GM12878 (cell line): ENCODE data around the gene FNDC8. TPM values are rescaled to one million over a fixed set of nuclear protein-coding genes. Genes with fewer than 3 reads are reported as not detected.

Experiments
- ATAC-seq: fragments of 200-7000 bp; cut with Tn5 transposase; 3 replicates; pipeline ENCODE4 v1.9.1; 2020; ENCODE audit warnings: mild to moderate bottlenecking, moderate library complexity
- BruUV-seq: library from RNA; stranded (reverse); fragments of 400-500 nt; replicated peaks from 2 replicates; lab custom pipeline; 2021; lab: Mats Ljungman, UMichigan
- CTCF ChIA-PET: fragments of 300-600 bp; sonication (Branson Sonifier 250); formaldehyde crosslinking; extraction: SDS; loops from one replicate; lab custom pipeline; 2021; ENCODE audit warnings: inconsistent platforms; lab: Yijun Ruan, JAX
- POLR2A ChIA-PET: fragments of 350-600 bp; formaldehyde crosslinking; extraction: SDS; loops from one replicate; lab custom pipeline; 2021; ENCODE audit warnings: inconsistent platforms; lab: Charles Lee
- RAD21 ChIA-PET: fragments of 300-600 bp; sonication (Branson Sonifier 250); formaldehyde crosslinking; loops from one replicate; lab custom pipeline; 2023; ENCODE audit warnings: antibody characterized with exemption; ENCODE audit not compliant: unreplicated experiment; lab: Charles Lee
- SMC1A ChIA-PET: fragments of 300-600 bp; sonication (Branson Sonifier 250); formaldehyde crosslinking; loops from one replicate; lab custom pipeline; 2023; ENCODE audit not compliant: unreplicated experiment, uncharacterized antibody; lab: Charles Lee
- DNase-seq: peaks from one replicate; pipeline ENCODE4 v3.0.0-alpha.2; 2011; ENCODE audit warnings: low read depth, low spot score
- FAIRE-seq: peaks from 3 replicates; lab custom pipeline; 2011; peaks lifted over from hg19 to GRCh38; lab: Jason Lieb, UNC
- H2AFZ ChIP-seq: 2 replicates; pipeline ENCODE4 v1.6.0; 2011; ENCODE audit warnings: low read depth, low read length, control low read depth; ENCODE audit not compliant: control insufficient read depth
- H3K27ac ChIP-seq: 2 replicates; pipeline ENCODE4 v1.5.1; 2011; ENCODE audit warnings: control low read depth; ENCODE audit not compliant: control insufficient read depth, insufficient read depth
- H3K27me3 ChIP-seq, 2 experiments: replicated peaks in 1 of 2; 2 replicates each; pipeline versions ENCODE4 v1.6.0 to v1.6.1; 2011; ENCODE audit warnings: low read length in 1 of 2; ENCODE audit not compliant: control insufficient read depth in 2 of 2, insufficient read depth in 2 of 2
- H3K36me3 ChIP-seq, 2 experiments: 2 replicates each; pipeline ENCODE4 v1.5.1; 2011; ENCODE audit warnings: low read length in 1 of 2; ENCODE audit not compliant: control insufficient read depth in 2 of 2, insufficient read depth in 2 of 2
- H3K4me1 ChIP-seq: 2 replicates; pipeline ENCODE4 v1.6.1; 2011; ENCODE audit warnings: mild to moderate bottlenecking, low read length, moderate library complexity, mixed read lengths; ENCODE audit not compliant: control insufficient read depth, insufficient read depth
- H3K4me2 ChIP-seq: 2 replicates; pipeline ENCODE4 v1.6.0; 2011; ENCODE audit warnings: control low read depth; ENCODE audit not compliant: control insufficient read depth, insufficient read depth
- H3K4me3 ChIP-seq: fragments of 200-600 bp; sonication (generic); 2 replicates; pipeline ENCODE4 v1.5.1; 2016
- H3K79me2 ChIP-seq: 2 replicates; pipeline ENCODE4 v1.6.0; 2011; ENCODE audit warnings: low read length; ENCODE audit not compliant: control insufficient read depth, insufficient read depth
- H3K9ac ChIP-seq: 2 replicates; pipeline ENCODE4 v1.8.0; 2011; ENCODE audit warnings: low read length, control low read depth, mixed read lengths; ENCODE audit not compliant: control insufficient read depth, insufficient read depth
- H3K9me3 ChIP-seq: replicated peaks from 3 replicates; pipeline ENCODE4 v1.5.1; 2011; ENCODE audit warnings: mild to moderate bottlenecking, low read length; ENCODE audit not compliant: control insufficient read depth, insufficient read depth
- H4K20me1 ChIP-seq: 2 replicates; pipeline ENCODE4 v1.6.0; 2011; ENCODE audit not compliant: control insufficient read depth, insufficient read depth
- CHD1 ChIP-seq: IDR thresholded peaks from 2 replicates; pipeline ENCODE4 v1.6.1; 2012; ENCODE audit warnings: low read depth, low read length, improper control_type of control experiment
- CHD2 ChIP-seq: IDR thresholded peaks from 2 replicates; pipeline ENCODE4 v1.6.1; 2011; ENCODE audit warnings: low read depth, low read length, improper control_type of control experiment, borderline replicate concordance
- CREM ChIP-seq: IDR thresholded peaks from 2 replicates; pipeline ENCODE4 v1.6.1; 2014; ENCODE audit warnings: antibody characterized with exemption, low read depth
- IKZF1 ChIP-seq: fragments of 450-650 bp; conservative IDR thresholded peaks from 2 replicates; pipeline ENCODE4 v1.6.1; 2017; ENCODE audit warnings: antibody characterized with exemption, mild to moderate bottlenecking
- JUND ChIP-seq: IDR thresholded peaks from 2 replicates; pipeline ENCODE4 v1.6.1; 2012; ENCODE audit warnings: low read depth, mild to moderate bottlenecking, low read length, improper control_type of control experiment, moderate library complexity
- MAX ChIP-seq: IDR thresholded peaks from 2 replicates; pipeline ENCODE4 v1.6.1; 2012; ENCODE audit warnings: low read depth, low read length, improper control_type of control experiment
- NFIC ChIP-seq: IDR thresholded peaks from 2 replicates; pipeline ENCODE4 v1.6.1; 2012; ENCODE audit warnings: low read depth, mild to moderate bottlenecking, inconsistent platforms, low read length, moderate library complexity
- PRDM15 ChIP-seq: fragments of 450-650 bp; formaldehyde crosslinking; IDR thresholded peaks from 2 replicates; pipeline ENCODE4 v1.4.0; 2020; ENCODE audit warnings: mild to moderate bottlenecking, moderate library complexity
- RAD21 ChIP-seq: IDR thresholded peaks from 2 replicates; pipeline ENCODE4 v1.6.1; 2011; ENCODE audit warnings: mild to moderate bottlenecking, low read depth, low read length, moderate library complexity; ENCODE audit not compliant: insufficient read depth
- RUNX3 ChIP-seq: IDR thresholded peaks from 2 replicates; pipeline ENCODE4 v1.6.1; 2012; ENCODE audit warnings: low read length, inconsistent platforms
- SMAD5 ChIP-seq: IDR thresholded peaks from 2 replicates; pipeline ENCODE4 v1.6.1; 2016; ENCODE audit warnings: antibody characterized with exemption, low read depth
- STAT1 ChIP-seq: fragments of 450-650 bp; conservative IDR thresholded peaks from 2 replicates; pipeline ENCODE4 v1.6.1; 2014; ENCODE audit warnings: antibody characterized with exemption, mild to moderate bottlenecking
- TCF7 ChIP-seq: IDR thresholded peaks from 2 replicates; pipeline ENCODE4 v1.6.1; 2014; ENCODE audit warnings: antibody characterized with exemption, borderline replicate concordance
- WRNIP1 ChIP-seq: IDR thresholded peaks from 2 replicates; pipeline ENCODE4 v1.6.1; 2011; ENCODE audit warnings: low read depth, low read length, improper control_type of control experiment, borderline replicate concordance
- ZNF217 ChIP-seq: fragments of 450-650 bp; IDR thresholded peaks from 2 replicates; pipeline ENCODE4 v1.6.1; 2017; ENCODE audit warnings: antibody characterized with exemption, mild to moderate bottlenecking
- ZNF24 ChIP-seq: fragments of 450-650 bp; IDR thresholded peaks from 2 replicates; pipeline ENCODE4 v1.6.1; 2017; ENCODE audit warnings: antibody characterized with exemption, mild to moderate bottlenecking
- ZSCAN29 ChIP-seq: fragments of 450-650 bp; IDR thresholded peaks from 2 replicates; pipeline ENCODE4 v1.6.1; 2017; ENCODE audit warnings: mild to moderate bottlenecking, moderate library complexity
- WGBS: methylation state at CpG from one replicate; pipeline ENCODE4 v1.1.6; 2016; ENCODE audit warnings: low lambda C conversion rate; ENCODE audit not compliant: insufficient replicate concordance, insufficient coverage; ENCODE audit errors: missing lambda C conversion rate; 5-methylcytosine and 5-hydroxymethylcytosine counted together
- in situ Hi-C: fragments of 300-500 bp; cut with MboI; formaldehyde crosslinking; loops from 9 replicates; pipeline ENCODE4 v1.14.3; 2018; ENCODE audit warnings: mixed read lengths
- intact Hi-C: fragments of 100-400 bp; cut with micrococcal nuclease; formaldehyde crosslinking; loops from one replicate; pipeline ENCODE4 v1.14.2; 2022; ENCODE audit not compliant: unreplicated experiment
- polyA plus RNA-seq, 11 experiments: library from polyadenylated mRNA; depleted of rRNA in 4 of 11; unstranded in 6 of 11; stranded (reverse) in 5 of 11; fragments of >200 nt; fragmentation: Nextera tagmentation in 4 of 11; fragmentation: Illumina TruSeq in 1 of 11; extraction: Ambion mirVana in 4 of 11; extraction: Trizol in 1 of 11; gene quantifications; 1 replicate in 1 of 11; 2 replicates in 10 of 11; pipeline versions ENCODE4 v1.2.1 to v1.2.3, GENCODE V29; 2011 to 2016; ENCODE audit warnings: inconsistent platforms in 2 of 11, missing spikeins in 2 of 11, low read depth in 1 of 11
- total RNA-seq, 4 experiments: library from RNA; depleted of rRNA in 3 of 4; stranded (reverse); fragments of >200 nt in 3 of 4; fragmentation: Illumina TruSeq in 1 of 4; extraction: Trizol in 1 of 4; gene quantifications; 2 replicates each; pipeline versions ENCODE4 v1.2.1 to v1.2.3, GENCODE V29; 2013 to 2021
- TF ChIP-seq, protein P1 (sequence below): IDR thresholded peaks from 2 replicates; pipeline ENCODE4 v1.6.1; 2012; ENCODE audit warnings: low read depth, low read length, improper control_type of control experiment

Gene FNDC8
- total and polyA plus RNA-seq, 10 of the 15 experiments (the other 5 are each of a cell fraction or from before 2014, with no cell fraction given): 0.06 to 0.15 (median 0.11) TPM; not detected in 7

- DNase-seq: no peak
- FAIRE-seq: no peak
- no peaks in the 10 kb centered on the region for H3K79me2 ChIP-seq
- H3K4me3 ChIP-seq: no peak overlapping the region
- POLR2A ChIA-PET: no interaction called here
- peaks cover 1 to 5% of the 10 kb centered on the region in 2 experiments; a peak in 3 of 4 replicates for H3K27me3 ChIP-seq
- no peaks in the 10 kb centered on the region for H3K36me3 ChIP-seq
- H3K4me2 ChIP-seq: no peak overlapping the region
- no peak overlapping the region for H2AFZ ChIP-seq
- BruUV-seq: no TSS peak
- no peak overlapping the region for H3K27ac ChIP-seq
- SMC1A ChIA-PET: no interaction called here
- in situ Hi-C loops: loop anchor here (5.0 to 10.0 kb wide), 2 partner anchors 370 to 578 kb away; partner anchors contain the start of gene SLFN12L
- WGBS: 50% methylated on average over 3 of the region's 3 CpGs
- RAD21 ChIA-PET: no interaction called here
- no peaks in the 10 kb centered on the region for H3K9me3 ChIP-seq
- no peak overlapping the region for H3K9ac ChIP-seq
- intact Hi-C loops: no loop called here
- CTCF ChIA-PET: no interaction called here
- no peaks in the 10 kb centered on the region for H3K4me1 ChIP-seq
- TF ChIP-seq STAT1 (no peak), RAD21 (no peak), CHD1 (no peak), WRNIP1 (no peak), CHD2 (no peak), SMAD5 (no peak), ZSCAN29 (no peak), IKZF1 (no peak), TCF7 (no peak), MAX (no peak), PRDM15 (no peak), JUND (no peak), RUNX3 (no peak), ZNF217 (no peak), ZNF24 (no peak), CREM (no peak), NFIC (no peak)
- TF ChIP-seq, protein P1, sequence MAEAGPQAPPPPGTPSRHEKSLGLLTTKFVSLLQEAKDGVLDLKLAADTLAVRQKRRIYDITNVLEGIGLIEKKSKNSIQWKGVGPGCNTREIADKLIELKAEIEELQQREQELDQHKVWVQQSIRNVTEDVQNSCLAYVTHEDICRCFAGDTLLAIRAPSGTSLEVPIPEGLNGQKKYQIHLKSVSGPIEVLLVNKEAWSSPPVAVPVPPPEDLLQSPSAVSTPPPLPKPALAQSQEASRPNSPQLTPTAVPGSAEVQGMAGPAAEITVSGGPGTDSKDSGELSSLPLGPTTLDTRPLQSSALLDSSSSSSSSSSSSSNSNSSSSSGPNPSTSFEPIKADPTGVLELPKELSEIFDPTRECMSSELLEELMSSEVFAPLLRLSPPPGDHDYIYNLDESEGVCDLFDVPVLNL: no peak
- no peak for ATAC-seq
- no peaks in the 10 kb centered on the region for H4K20me1 ChIP-seq
Observed at GRCh38 chr17:35167046-35167445, 45.6 kb downstream of the FNDC8 start.
